NCI-H128 (cell line): ENCODE results near the gene LHX4.

Source experiments
- DNase-seq: peaks from one replicate; lab custom pipeline; 2025; ENCODE audit not compliant: unreplicated experiment; lab: John Stamatoyannopoulos, UW

LHX4 gene

GRCh38 chr1:180294711-180295110, 64.6 kb downstream of the LHX4 start:
- no peak for DNase-seq

- no peak for DNase-seq
These were observed 65.9 kb downstream of the LHX4 start for GRCh38 chr1:180295999-180296398.

GRCh38 chr1:180299479-180300221, 69.6 kb downstream of the LHX4 start:
- DNase-seq = no peak

GRCh38 chr1:180301135-180301742, 71.2 kb downstream of the LHX4 start:
- DNase-seq = no peak

GRCh38 chr1:180309338-180309737, 79.3 kb downstream of the LHX4 start:
- no peak for DNase-seq

- no peak for DNase-seq
These were observed 80.0 kb downstream of the LHX4 start for GRCh38 chr1:180310095-180310494.

- DNase-seq = no peak
These were observed 81.1 kb downstream of the LHX4 start for GRCh38 chr1:180311011-180311730.

- DNase-seq = no peak
These were observed 82.9 kb downstream of the LHX4 start for GRCh38 chr1:180312926-180313325.

GRCh38 chr1:180327089-180327488, 97.0 kb downstream of the LHX4 start:
- no peak for DNase-seq
